GM19240 (cell line): ENCODE results near the gene GPAT2.
"Not testable (repeated sequence)": the region's sequence is repeated elsewhere in the genome, so short reads cannot be mapped to it uniquely, and the experiment has no call there.

Experiments
- DNase-seq: peaks from one replicate; pipeline ENCODE4 v3.0.0; 2011; ENCODE audit warnings: low spot score; ENCODE audit not compliant: insufficient read length

GPAT2 gene

DNA sequence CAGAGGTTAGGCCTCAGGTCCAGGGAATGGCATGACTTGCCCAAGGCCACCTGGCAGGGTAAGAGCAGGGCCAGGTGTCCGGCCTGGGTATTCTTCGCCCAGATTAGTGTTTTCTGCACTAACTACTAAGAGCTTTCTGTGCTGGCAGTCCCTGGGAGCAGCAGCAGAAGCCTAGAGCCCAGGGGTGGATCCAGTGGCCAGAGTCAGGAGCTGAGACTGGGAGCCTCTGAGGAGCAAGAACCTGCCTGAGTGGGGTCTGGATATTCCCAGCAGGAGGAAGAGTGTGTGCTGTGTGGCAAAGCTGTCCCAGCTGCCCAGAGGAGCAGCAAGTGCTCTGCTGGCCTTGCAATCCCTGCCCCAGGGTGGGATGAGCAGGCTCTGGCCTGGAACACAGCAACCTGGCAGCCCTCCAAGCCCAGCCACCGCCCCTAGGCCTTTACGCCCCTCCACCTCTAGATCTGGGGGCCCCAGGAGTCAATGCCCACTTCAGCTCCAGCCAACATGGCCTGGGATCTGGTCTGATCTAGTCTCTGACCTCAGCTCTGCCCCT is 30.7 kb upstream of the GPAT2 start:
- DNase-seq: no peak

DNA sequence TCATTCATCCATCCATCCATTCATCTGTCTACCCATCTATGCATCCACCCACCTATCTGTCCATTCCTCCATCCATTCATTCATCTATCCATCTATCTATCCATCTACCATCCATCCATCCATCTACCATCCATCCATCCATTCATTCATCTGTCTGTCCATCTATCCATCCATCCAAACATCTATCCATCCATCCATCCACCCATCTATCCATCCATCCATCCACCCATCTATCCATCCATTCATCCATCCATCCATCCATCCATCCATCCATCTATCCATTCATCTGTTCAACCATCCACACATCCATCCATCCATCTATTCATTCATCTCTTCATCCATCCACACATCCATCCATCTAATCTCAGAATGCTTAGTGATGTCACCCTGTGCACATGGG is 30.0 kb upstream of the GPAT2 start:
- DNase-seq: not testable (repeated sequence)

DNA sequence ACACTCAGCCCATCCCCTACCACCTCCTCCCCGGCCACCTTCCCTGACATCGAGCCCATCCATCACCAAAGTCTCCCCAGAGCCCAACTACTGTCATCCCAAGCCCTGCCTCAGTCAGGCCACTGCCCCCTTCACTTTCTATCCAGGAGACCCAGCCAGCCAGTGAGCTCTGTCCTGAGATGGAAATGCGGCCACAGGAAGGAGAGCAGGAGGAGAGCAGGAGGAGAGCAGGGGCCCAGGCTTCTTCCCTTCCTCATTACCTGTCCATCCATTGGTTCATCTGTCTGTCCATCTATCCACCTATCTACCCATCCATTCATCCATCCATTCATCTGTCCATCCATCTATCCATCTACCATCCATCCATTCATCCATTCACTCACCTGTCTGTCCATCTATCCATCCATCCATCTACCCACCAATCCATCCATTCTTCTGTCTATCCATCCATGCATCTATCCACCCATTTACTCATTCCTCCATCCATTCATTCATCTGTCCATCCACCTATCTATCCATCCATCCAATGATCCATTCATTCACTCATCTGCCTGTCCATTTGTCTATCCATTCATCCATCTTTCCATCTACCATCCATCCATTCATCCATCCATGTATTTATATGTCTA is 29.4 kb upstream of the GPAT2 start:
- DNase-seq: not testable (repeated sequence)

DNA sequence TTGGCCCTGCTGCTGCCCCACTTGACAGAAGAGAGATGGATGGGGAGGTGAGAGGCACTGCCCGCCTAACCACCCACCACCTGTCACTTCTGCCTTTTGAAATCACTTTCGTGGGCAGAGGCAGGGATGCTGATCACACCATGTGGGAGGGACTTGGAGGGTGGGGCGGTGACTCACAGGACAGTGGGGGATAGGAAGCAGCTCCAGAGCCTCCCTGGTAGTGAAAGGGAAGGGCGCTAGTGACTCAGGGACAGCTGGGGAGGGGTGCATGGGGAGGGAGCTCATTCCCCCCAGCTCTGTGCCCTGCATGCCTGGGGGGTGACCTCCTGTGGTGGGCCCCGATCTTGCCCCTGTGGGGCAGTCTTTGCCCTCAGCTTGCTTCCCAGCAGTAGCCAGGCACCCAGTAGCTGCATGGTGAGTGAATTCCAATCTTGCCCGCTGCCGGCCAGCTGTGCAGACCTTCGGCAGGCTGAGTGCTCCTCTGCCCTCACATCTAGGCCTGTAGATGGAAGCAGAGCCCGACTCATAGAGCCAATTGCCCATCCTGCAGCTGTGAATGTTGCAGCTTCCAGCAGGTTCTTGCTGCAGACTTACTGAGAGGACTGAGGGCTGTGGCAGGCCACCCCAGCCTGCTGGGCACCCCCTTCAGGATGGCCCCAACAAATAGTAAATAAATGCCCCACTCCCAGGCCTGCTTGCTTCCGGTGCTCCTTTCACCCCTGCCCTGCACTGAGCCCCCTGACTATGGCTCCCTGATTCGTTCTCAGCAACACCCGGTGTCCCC is 28.6 kb upstream of the GPAT2 start:
- not testable (repeated sequence) for DNase-seq

DNA sequence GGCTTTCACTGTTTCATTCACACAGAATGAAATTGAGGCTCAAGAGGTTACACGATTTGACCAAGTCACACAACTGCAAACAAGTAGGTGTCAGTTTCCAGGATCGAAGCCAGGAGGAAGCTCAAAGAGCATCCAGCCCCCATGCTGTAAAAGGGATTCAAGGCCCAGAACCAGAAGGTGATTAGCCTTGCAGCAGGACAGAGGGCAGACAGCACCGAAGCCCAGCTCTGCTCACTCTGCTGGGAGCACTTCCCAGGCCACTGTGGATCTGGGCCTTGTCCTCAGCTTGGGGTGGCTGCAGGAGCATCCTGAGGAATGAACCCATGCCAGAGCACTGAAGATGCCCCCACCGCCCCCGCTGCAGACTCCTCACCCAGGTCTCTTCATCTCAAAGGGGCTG is 27.8 kb upstream of the GPAT2 start:
- DNase-seq: not testable (repeated sequence)

DNA sequence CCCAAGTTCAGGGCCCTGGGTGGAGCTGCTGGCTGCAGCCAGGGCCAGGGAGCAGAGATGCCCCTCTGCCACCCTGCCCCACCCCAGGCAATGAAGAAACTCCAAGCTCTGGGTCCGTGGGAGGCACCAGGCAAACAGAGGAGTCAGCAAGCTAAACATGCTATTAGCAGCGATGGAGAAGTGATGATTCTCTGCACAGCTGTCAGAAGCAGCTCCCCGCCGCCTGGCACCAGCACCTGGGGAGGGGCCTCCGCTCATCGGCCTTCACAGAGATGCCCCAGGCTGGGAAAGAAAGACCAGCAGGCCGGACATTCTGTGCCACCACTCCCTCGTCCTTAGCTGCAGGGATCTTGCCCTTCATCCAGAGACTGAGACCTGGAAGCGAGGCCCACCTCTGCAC is 27.2 kb upstream of the GPAT2 start:
- DNase-seq: not testable (repeated sequence)

DNA sequence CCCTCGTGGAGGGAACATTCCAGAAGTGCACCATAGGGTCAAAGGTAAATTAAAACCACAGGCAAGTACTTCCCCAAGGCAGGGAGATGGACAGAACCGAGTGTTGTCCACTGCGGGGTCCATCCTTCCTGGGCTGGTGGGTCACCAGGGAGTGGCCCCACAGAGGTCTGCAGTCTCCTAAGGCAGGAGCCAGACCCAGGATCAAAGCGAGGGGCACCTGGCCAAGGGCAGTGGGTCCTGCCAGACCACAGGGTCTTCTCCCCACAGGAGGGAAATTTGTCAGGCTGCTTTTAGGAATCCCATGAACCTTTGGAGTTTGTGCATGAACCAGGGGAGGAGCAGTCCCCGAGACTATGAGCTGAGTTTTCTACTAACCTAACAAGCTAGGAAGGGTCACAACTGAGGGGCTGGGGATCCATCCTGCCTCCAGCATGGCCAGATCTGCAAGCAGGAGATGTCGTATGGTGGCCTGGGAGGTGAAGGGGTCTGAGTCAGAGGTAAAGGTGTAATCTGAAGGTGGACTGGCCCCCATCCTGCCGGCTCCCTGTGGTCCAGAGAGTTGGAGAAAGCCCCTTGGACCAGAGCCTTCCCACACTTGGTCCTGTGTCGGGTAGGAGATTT is 26.6 kb upstream of the GPAT2 start:
- DNase-seq: not testable (repeated sequence)

DNA sequence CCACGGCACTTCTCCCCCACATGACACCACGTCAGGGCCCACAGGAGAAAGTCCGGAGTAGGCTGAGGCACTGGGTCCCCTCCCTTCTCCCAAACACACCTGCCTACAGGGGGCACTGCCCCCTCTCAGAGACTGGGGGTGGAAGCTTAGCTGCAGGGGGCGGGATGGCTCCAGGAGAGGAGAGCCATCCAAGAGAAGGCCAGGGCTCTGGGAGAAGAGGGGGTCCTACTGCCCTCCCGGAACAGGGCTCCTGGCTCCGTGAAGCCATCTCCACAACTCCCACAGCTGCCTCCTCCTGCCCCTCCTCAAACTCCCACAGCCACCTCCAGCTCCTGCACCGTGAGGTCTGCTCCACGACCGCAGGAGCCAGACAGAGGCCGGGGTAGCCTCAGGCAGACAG is 25.6 kb upstream of the GPAT2 start:
- DNase-seq: not testable (repeated sequence)

DNA sequence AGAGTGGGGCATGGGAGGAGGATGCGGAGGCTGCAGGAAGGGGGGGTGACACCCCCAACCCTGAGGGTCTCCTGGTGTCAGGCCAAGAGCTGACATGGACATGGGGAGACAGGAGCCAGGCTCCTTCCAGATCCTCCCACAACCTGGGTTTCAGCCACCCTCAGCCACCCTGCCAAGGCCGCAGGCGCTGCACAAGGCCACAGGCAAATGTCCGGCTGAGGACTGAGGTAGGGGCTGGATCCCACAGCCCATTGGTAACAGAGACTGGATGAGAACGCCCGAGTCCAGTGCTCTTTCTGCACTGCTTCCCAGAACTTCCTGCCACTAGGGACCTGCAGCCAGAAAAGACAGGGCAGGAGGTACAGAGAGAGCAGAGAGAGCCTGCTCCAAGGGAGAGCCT is 24.7 kb upstream of the GPAT2 start:
- DNase-seq: not testable (repeated sequence)

DNA sequence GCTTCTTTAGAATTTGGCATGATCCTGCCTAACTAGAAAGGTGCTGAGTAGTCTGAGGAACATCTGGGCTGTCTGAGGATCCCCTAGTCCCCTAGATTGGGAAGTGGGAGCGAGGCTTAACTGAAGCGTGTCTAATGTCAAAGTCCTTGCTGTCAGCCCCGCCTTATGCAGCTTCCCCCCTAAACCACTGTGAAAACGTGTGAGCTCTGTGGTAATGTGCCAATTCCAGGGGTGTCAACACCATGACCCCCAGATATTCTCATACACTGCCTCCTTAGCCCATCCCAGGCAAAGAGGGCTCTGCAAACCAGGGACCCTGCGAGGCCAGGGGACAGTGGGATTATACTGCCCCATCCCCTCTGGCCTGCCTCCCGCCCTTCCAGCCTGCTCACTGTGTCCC is 21.1 kb upstream of the GPAT2 start:
- DNase-seq: not testable (repeated sequence)

DNA sequence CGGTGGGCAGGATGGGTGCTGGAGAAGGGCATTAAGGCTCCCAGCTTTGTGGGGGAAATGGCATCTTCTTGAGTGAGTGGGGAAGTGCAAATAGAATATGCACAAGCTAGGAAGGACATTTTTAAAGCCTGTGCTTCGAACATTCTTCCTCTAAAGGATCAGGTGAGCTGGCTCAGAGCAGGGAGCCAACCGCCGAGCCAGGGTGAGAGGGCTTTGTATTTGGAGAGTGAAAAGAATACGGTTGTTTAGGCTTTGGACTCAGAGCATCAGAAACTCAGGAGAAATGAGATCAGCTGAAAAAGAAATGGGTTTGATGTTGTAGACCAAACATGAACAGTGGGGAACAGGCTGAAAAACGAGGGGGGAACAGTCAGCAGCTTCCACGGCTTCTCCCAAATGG is 19.8 kb upstream of the GPAT2 start:
- DNase-seq: not testable (repeated sequence)

DNA sequence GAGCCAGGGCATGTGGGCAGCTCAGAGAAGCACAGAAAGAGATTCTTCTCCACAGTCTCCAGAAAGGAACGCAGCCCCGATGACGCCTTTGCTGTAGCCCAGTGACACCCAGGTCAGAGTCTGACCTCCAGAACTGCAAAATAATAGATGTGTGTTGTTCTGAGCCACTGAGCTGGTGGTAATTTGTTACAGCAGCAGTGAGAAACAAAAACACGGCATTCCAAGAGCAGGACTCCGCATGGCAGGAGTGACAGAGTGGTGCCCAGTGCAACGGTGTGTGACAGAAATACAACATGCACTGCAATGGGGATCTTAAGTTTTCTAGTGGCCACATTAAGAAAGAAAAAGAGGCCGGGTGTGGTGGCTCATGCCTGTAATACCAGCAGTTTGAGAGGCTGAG is 18.7 kb upstream of the GPAT2 start:
- DNase-seq: not testable (repeated sequence)

DNA sequence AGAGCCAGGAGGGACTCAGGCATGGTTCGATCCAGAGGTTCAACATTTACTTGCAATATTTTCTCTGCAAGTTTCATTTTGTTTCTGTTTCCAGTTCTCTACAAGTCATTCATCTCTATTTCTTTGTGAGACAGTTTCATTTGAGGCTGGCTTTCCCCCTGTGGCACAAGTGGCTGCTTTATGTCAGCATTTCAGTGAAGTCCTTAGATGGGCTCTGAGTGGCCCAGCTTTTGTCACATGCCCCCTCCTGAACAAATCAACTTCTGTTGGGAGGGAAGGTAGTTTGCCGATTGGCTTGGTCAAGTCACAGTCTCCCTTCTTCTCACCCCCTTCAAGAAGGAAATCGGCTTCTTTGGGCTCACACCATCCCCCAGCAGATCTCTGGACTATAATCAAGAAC is 17.9 kb upstream of the GPAT2 start:
- DNase-seq: not testable (repeated sequence)

DNA sequence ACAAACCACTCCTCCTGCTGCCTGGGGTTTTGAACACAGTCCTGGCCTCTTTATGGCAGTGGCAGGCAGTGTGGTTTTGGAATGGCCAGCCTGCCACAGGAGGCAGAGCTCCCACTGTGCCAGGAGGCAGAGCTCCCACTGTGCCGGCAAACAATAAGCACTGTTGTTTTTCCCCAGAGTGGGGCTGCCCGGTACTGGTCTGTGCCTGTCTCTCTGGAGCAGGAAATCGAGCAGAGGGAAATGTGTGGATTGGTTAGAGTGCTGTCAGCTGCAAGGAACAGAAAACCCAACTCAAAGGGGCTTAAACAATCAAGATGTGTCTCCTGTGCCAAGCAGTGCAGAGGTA is 15.2 kb upstream of the GPAT2 start:
- DNase-seq: not testable (repeated sequence)

DNA sequence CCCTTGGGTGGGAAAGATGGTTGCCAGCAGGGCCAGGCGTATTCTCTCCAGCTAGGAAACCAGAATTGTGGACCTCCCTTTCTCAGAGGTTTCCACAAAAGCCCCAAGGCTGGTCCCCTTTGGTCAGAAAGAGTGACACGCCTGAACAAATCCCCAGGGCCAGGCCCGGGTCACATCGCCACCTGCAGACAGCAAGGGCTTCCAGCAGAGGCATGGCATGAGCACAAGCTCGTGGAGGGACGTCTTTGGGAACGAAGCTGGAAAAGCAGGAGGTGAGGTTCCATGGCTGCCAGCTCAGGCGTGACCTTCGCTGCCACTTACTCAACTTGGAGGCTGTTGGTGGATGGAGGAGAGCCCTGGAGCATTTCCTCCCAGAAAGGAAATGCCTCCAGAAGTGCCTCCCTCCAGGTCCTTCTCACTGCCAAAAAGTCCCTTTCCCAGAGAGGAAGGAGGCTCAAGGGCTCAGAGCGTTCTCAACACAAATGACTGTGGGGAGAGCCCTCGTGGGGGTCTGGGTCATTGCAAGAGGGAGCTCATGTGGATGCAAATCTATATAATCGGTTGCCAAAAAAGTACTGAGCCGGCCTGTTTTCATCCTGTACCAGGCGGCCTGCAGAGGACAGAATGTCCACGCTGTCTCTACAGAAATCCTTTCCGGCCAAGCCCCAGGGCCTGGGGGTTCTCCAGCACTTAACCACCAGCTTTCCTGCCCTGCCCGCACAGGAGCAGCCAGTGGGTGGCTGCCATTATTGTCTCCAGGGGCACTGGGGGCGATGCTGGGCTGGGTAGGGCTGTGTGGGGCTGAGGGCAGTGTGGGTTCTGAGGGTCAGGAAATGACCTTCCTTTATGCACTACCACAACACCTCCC is 14.6 kb upstream of the GPAT2 start:
- not testable (repeated sequence) for DNase-seq

DNA sequence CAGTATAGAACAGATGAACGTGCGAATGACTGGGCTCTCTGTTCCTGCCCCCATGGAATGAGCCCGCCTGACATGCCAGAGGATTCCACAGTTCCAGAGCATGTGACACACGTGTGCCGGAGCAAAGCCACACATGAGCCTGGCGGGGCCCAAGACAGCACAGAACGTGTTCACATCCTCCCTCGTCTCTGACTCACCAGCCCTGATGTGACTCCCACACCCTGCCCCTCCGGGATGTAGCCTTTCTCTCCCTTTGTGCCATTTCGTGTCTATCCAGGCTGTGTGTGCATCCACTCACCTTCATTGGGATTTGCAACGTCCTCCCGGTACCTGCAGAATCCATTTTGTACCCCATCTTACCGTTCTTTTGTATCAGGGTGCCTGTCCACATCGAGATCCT is 838 bp upstream of the GPAT2 start:
- not testable (repeated sequence) for DNase-seq

DNA sequence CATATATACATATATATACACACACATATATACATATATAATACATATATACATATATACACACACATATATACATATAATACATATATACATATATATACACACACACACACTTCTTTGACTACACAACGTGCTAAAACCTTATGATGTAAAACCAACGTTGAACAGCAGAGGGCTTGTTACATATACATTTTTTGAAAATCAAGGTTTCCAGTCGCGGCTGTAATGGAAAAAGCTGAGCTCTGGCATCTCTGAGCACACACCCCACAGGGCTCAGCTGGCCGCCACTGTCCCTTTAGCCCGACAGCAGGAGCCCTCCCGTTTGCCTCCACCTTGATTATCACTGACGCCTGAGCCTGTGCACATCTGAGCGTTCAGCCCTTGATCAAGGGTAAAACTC is 719 bp downstream of the GPAT2 start:
- DNase-seq: not testable (repeated sequence)

DNA sequence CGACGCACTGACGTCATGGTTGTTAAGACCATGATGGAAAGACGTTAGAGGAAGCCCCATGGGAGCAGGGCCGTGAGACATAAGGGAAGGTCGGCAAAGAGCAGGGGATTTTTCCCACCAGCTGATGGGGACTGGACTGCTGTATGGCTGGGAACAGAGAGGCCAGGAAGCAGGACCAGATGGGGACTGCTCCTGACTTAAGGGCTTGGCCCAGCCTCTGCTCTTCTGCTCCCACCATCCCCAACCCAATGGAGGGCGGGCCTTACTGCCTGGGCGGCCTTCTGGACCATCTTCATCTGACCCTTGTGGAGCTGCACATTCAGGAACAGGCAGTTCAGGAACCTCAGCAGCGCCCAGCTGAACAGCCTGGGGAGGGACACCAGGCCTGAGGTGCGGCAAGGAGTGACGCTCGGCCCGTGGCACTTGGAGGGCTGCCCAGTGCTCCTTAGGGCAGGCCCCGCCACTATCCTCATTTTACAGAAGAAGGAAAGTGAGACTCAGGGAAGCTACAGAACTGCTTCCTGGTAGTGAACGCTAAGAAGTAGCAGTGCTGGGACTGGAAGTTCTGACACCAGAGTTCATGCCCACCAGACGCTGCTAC is 6.9 kb downstream of the GPAT2 start:
- not testable (repeated sequence) for DNase-seq

DNA sequence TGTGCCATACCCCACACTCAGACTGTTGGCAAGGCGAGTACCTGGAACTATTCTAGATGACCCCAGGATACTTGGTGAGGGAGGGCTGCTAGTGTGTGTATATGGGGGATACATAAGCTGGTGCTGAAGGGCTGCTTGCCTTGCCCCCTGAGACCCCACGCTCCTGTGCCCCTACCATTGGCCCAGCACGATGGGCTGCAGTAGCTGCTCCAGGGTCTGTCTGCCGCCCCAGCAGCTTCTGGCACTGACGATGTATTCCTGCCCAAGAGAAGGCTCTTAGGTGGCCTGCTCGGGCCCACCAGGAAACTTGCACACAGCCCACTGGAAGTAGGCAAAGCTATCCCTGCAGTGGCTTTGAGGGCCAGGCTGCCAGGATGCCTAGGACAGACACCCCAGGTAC is 9.0 kb downstream of the GPAT2 start:
- not testable (repeated sequence) for DNase-seq

DNA sequence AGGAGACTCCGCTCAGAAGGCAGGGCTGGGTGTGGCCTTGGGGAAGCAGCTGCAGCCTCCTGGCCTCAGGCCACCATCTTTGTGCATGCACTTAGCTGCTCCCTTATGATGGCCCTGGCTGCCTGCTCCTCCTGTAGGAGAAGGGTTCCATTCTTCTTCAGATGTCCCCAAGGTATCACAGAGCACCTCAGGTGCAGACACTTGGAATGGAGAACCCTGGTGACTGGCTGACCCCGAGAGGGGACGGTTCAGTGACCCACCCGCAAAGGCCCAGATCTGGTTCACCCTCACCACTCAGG is 9.6 kb downstream of the GPAT2 start:
- no peak for DNase-seq
